GM23338 (cell line): ENCODE data around the gene KCNAB1. TPM values are rescaled to one million over a fixed set of nuclear protein-coding genes. Genes with fewer than 3 reads are reported as not detected.

Experiments
- ATAC-seq: fragments of 200-7000 bp; cut with Tn5 transposase; 3 replicates; pipeline ENCODE4 v1.9.1; 2020
- DNase-seq: peaks from one replicate; pipeline ENCODE4 v3.0.0-alpha.2; 2015; ENCODE audit warnings: low spot score
- H2AFZ ChIP-seq: fragments of 200-600 bp; sonication (generic); 2 replicates; pipeline ENCODE4 v1.8.0; 2016; ENCODE audit warnings: antibody characterized with exemption, mild to moderate bottlenecking, moderate library complexity
- H3F3A ChIP-seq: fragments of 200-600 bp; sonication (generic); replicated peaks from 2 replicates; pipeline ENCODE4 v1.8.0; 2017; ENCODE audit warnings: antibody characterized with exemption, mixed run types, low read depth
- H3K27ac ChIP-seq: fragments of 200-600 bp; sonication (generic); 2 replicates; pipeline ENCODE4 v1.6.1; 2016; ENCODE audit warnings: low read depth
- H3K27me3 ChIP-seq: fragments of 200-600 bp; sonication (generic); 2 replicates; pipeline ENCODE4 v1.8.0; 2016; ENCODE audit warnings: mild to moderate bottlenecking, mixed run types, moderate library complexity; ENCODE audit not compliant: insufficient read depth
- H3K36me3 ChIP-seq: fragments of 200-600 bp; sonication (generic); 2 replicates; pipeline ENCODE4 v1.8.0; 2016; ENCODE audit warnings: mild to moderate bottlenecking; ENCODE audit not compliant: insufficient read depth
- H3K4me1 ChIP-seq: fragments of 200-600 bp; sonication (generic); 2 replicates; pipeline ENCODE4 v1.8.0; 2016; ENCODE audit warnings: mild to moderate bottlenecking, moderate library complexity; ENCODE audit not compliant: insufficient read depth
- H3K4me2 ChIP-seq: fragments of 200-600 bp; sonication (generic); 2 replicates; pipeline ENCODE4 v1.7.1; 2017; ENCODE audit warnings: mixed run types
- H3K4me3 ChIP-seq: fragments of 200-600 bp; sonication (generic); 2 replicates; pipeline ENCODE4 v1.6.1; 2016; ENCODE audit warnings: mixed run types
- H3K79me2 ChIP-seq: fragments of 200-600 bp; sonication (generic); replicated peaks from 2 replicates; pipeline ENCODE4 v1.8.0; 2017; ENCODE audit warnings: mild to moderate bottlenecking; ENCODE audit not compliant: insufficient read depth
- H3K9me2 ChIP-seq: fragments of 200-600 bp; sonication (generic); 2 replicates; pipeline ENCODE4 v1.8.0; 2017; ENCODE audit not compliant: insufficient read depth
- H4K20me1 ChIP-seq: fragments of 200-600 bp; sonication (generic); replicated peaks from 2 replicates; pipeline ENCODE4 v1.8.0; 2017; ENCODE audit warnings: mild to moderate bottlenecking; ENCODE audit not compliant: insufficient read depth
- H3K27ac Mint-ChIP-seq: 2 replicates; pipeline ENCODE4 v1.8.0; 2020; ENCODE audit warnings: inconsistent platforms, mild to moderate bottlenecking, moderate library complexity, mixed read lengths
- H3K27me3 Mint-ChIP-seq: 3 replicates; pipeline ENCODE4 v1.8.0; 2022; ENCODE audit warnings: low read depth, mild to moderate bottlenecking, moderate library complexity, mixed read lengths, inconsistent platforms; ENCODE audit not compliant: insufficient read depth, poor library complexity
- H3K36me3 Mint-ChIP-seq: 3 replicates; pipeline ENCODE4 v1.8.0; 2021; ENCODE audit warnings: low read depth, mild to moderate bottlenecking, inconsistent platforms, moderate library complexity, mixed read lengths
- H3K4me1 Mint-ChIP-seq: 3 replicates; pipeline ENCODE4 v1.8.0; 2020; ENCODE audit warnings: mild to moderate bottlenecking, inconsistent platforms, mixed read lengths
- H3K4me3 Mint-ChIP-seq: 3 replicates; pipeline ENCODE4 v1.8.0; 2021; ENCODE audit warnings: moderate library complexity, mild to moderate bottlenecking, inconsistent platforms, mixed read lengths
- H3K9me3 Mint-ChIP-seq: 3 replicates; pipeline ENCODE4 v1.8.0; 2020; ENCODE audit warnings: moderate library complexity, mild to moderate bottlenecking, inconsistent platforms, mixed read lengths
- CREB1 ChIP-seq: fragments of 250-450 bp; sonication (Bioruptor Pico); IDR thresholded peaks from 2 replicates; pipeline ENCODE4 v1.5.0; 2020; ENCODE audit warnings: low read depth, mild to moderate bottlenecking, moderate library complexity
- CTCF ChIP-seq, 2 experiments: fragments of 200-600 bp in 1 of 2; sonication (generic) in 1 of 2; conservative IDR thresholded peaks; 2 replicates each; pipeline versions ENCODE4 v1.5.1 to v1.6.1; 2016 to 2017; ENCODE audit warnings: antibody characterized with exemption in 2 of 2, low read depth in 2 of 2, mild to moderate bottlenecking in 2 of 2, moderate library complexity in 1 of 2
- ETS1 ChIP-seq: IDR thresholded peaks from 2 replicates; pipeline ENCODE4 v1.6.1; 2016; ENCODE audit warnings: antibody characterized with exemption
- EZH2 ChIP-seq: fragments of 200-600 bp; sonication (generic); IDR thresholded peaks from one replicate; pipeline ENCODE4 v1.8.0; 2017; ENCODE audit warnings: antibody characterized with exemption, mild to moderate bottlenecking, low read depth; ENCODE audit not compliant: unreplicated experiment
- EZH2phosphoT487 ChIP-seq: fragments of 200-600 bp; sonication (generic); IDR thresholded peaks from one replicate; pipeline ENCODE4 v1.8.1; 2018; ENCODE audit warnings: antibody characterized with exemption; ENCODE audit not compliant: unreplicated experiment
- JUNB ChIP-seq: IDR thresholded peaks from one replicate; pipeline ENCODE4 v1.6.1; 2016; ENCODE audit warnings: antibody characterized with exemption; ENCODE audit not compliant: unreplicated experiment
- POLR2AphosphoS5 ChIP-seq: IDR thresholded peaks from 2 replicates; pipeline ENCODE4 v1.6.1; 2016; ENCODE audit warnings: antibody characterized with exemption, low read depth
- STAT1 ChIP-seq: IDR thresholded peaks from one replicate; pipeline ENCODE4 v1.6.1; 2016; ENCODE audit warnings: antibody characterized with exemption; ENCODE audit not compliant: unreplicated experiment
- ZNF114 ChIP-seq: fragments of 250-450 bp; sonication (Bioruptor Pico); IDR thresholded peaks from 2 replicates; pipeline ENCODE4 v1.5.0; 2020; ENCODE audit warnings: mild to moderate bottlenecking, moderate library complexity
- ZNF331 ChIP-seq: fragments of 250-450 bp; sonication (Bioruptor Pico); IDR thresholded peaks from 2 replicates; pipeline ENCODE4 v1.5.0; 2020; ENCODE audit warnings: low read depth, mild to moderate bottlenecking, moderate library complexity
- ZNF462 ChIP-seq: fragments of 250-450 bp; sonication (Bioruptor Pico); IDR thresholded peaks from 2 replicates; pipeline ENCODE4 v1.5.0; 2020; ENCODE audit warnings: mild to moderate bottlenecking, moderate library complexity
- polyA plus RNA-seq: library from polyadenylated mRNA; unstranded; fragments of >200 nt; fragmentation: Nextera tagmentation; extraction: Ambion mirVana; gene quantifications from 2 replicates; pipeline ENCODE4 v1.2.1, GENCODE V29; 2016
- total RNA-seq: library from RNA; depleted of rRNA; stranded (reverse); fragments of >200 nt; shearing (Covaris generic); gene quantifications from 2 replicates; pipeline ENCODE4 v1.2.3, GENCODE V29; 2014
- TF ChIP-seq, protein P1 (sequence below): IDR thresholded peaks from one replicate; pipeline ENCODE4 v1.6.1; 2018; ENCODE audit warnings: antibody characterized with exemption; ENCODE audit not compliant: unreplicated experiment

The KCNAB1 gene
- total and polyA plus RNA-seq, 2 experiments from 2014 or later, result 0.69 to 2.6 TPM

GRCh38 chr3:156404217-156404616, 283.8 kb downstream of the KCNAB1 start:
- TF ChIP-seq EZH2 (no peak), ZNF114 (CRISPR knock-in tag) (no peak), EZH2phosphoT487 (no peak), POLR2AphosphoS5 (no peak), ZNF462 (no peak), ETS1 (no peak), CREB1 (CRISPR knock-in tag) (no peak), CTCF (conservative IDR thresholded peaks at IDR 0.05; ENCODE audit: low read depth in 2 of 2) (no peak), JUNB (no peak), ZNF331 (CRISPR knock-in tag) (no peak), STAT1 (no peak)
- TF ChIP-seq, protein P1, sequence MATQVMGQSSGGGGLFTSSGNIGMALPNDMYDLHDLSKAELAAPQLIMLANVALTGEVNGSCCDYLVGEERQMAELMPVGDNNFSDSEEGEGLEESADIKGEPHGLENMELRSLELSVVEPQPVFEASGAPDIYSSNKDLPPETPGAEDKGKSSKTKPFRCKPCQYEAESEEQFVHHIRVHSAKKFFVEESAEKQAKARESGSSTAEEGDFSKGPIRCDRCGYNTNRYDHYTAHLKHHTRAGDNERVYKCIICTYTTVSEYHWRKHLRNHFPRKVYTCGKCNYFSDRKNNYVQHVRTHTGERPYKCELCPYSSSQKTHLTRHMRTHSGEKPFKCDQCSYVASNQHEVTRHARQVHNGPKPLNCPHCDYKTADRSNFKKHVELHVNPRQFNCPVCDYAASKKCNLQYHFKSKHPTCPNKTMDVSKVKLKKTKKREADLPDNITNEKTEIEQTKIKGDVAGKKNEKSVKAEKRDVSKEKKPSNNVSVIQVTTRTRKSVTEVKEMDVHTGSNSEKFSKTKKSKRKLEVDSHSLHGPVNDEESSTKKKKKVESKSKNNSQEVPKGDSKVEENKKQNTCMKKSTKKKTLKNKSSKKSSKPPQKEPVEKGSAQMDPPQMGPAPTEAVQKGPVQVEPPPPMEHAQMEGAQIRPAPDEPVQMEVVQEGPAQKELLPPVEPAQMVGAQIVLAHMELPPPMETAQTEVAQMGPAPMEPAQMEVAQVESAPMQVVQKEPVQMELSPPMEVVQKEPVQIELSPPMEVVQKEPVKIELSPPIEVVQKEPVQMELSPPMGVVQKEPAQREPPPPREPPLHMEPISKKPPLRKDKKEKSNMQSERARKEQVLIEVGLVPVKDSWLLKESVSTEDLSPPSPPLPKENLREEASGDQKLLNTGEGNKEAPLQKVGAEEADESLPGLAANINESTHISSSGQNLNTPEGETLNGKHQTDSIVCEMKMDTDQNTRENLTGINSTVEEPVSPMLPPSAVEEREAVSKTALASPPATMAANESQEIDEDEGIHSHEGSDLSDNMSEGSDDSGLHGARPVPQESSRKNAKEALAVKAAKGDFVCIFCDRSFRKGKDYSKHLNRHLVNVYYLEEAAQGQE, result no peak
- Histone ChIP-seq H3K4me1 (no peaks in the 10 kb centered on the region), H3K4me2 (no peak overlapping the region), H3K9me2 (0 out of 2 replicates have a peak, but pooled peaks cover 6% of the 10 kb centered on the region), H3K27ac (no peak overlapping the region), H3K27me3 (no peaks in the 10 kb centered on the region), H2AFZ (no peak overlapping the region), H3K4me3 (no peak overlapping the region), H3K36me3 (no peaks in the 10 kb centered on the region), H4K20me1 (no peaks in the 10 kb centered on the region), H3F3A (no peaks in the 10 kb centered on the region), H3K79me2 (no peaks in the 10 kb centered on the region)
- DNase-seq, result no peak
- Mint-ChIP-seq H3K27ac (no peak overlapping the region), H3K36me3 (no peaks in the 10 kb centered on the region), H3K4me1 (peaks cover 6% of the 10 kb centered on the region; the same call in 2 of the 3 replicates), H3K27me3 (no peaks in the 10 kb centered on the region), H3K4me3 (no peak overlapping the region), H3K9me3 (no peaks in the 10 kb centered on the region)
- no peak for ATAC-seq
